HG03097 (cell line): ENCODE data around the gene EEFSEC.

Experiments
- ATAC-seq: cut with Tn5 transposase; IDR thresholded peaks from one replicate; pipeline ENCODE4 v1.9.1; 2021; ENCODE audit not compliant: unreplicated experiment, low FRiP score

EEFSEC gene

GRCh38 chr3:128269006-128269775 is 115.9 kb downstream of the EEFSEC start:
- ATAC-seq, result no peak

GRCh38 chr3:128269796-128270195 is 116.5 kb downstream of the EEFSEC start:
- ATAC-seq, result no peak

GRCh38 chr3:128270559-128271492 is 117.5 kb downstream of the EEFSEC start:
- no peak for ATAC-seq

GRCh38 chr3:128271536-128272332 is 118.5 kb downstream of the EEFSEC start:
- ATAC-seq, result no peak

GRCh38 chr3:128273109-128273840 is 120.0 kb downstream of the EEFSEC start:
- ATAC-seq, result no peak

- no peak for ATAC-seq
These were observed 120.7 kb downstream of the EEFSEC start for GRCh38 chr3:128273841-128274573.

- ATAC-seq, result no peak
These were observed 121.6 kb downstream of the EEFSEC start for GRCh38 chr3:128274837-128275236.

GRCh38 chr3:128275316-128276145 is 122.2 kb downstream of the EEFSEC start:
- ATAC-seq, result no peak

- no peak for ATAC-seq
These were observed 122.8 kb downstream of the EEFSEC start for GRCh38 chr3:128276146-128276435.

- ATAC-seq, result no peak
These were observed 123.4 kb downstream of the EEFSEC start for GRCh38 chr3:128276577-128277183.

- ATAC-seq, result no peak
These were observed 124.2 kb downstream of the EEFSEC start for GRCh38 chr3:128277378-128278069.

- ATAC-seq, result no peak
These were observed 124.8 kb downstream of the EEFSEC start for GRCh38 chr3:128278130-128278529.

GRCh38 chr3:128278761-128279600 is 125.7 kb downstream of the EEFSEC start:
- no peak for ATAC-seq

- no peak for ATAC-seq
These were observed 126.3 kb downstream of the EEFSEC start for GRCh38 chr3:128279601-128279880.

- no peak for ATAC-seq
These were observed 127.3 kb downstream of the EEFSEC start for GRCh38 chr3:128280481-128281052.

GRCh38 chr3:128281056-128281455 is 127.8 kb downstream of the EEFSEC start:
- ATAC-seq, result no peak
